ENCODE results near the gene DNM2.

Gene DNM2

DNA sequence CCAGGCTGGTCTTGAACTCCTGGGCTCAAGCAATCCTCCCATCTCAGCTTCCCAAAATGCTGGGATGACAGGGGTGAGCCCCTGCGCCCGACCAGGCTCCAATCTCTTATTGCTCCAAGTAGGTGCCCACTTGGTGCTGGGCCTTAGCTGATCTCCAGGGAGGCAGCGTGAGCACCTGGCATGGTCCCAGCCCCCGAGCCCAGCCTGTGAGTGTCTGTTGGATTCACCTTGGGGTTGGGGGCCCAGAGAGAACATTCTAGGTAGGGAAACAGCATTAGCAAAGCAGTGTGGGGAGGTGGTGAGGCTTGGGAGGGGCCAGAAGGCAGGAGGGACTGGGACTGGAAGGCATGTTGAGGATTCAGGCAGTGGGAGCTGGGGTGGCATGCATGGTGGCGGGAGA lies 45.5 kb downstream of the DNM2 start:
- TF ChIP-seq, protein P1, sequence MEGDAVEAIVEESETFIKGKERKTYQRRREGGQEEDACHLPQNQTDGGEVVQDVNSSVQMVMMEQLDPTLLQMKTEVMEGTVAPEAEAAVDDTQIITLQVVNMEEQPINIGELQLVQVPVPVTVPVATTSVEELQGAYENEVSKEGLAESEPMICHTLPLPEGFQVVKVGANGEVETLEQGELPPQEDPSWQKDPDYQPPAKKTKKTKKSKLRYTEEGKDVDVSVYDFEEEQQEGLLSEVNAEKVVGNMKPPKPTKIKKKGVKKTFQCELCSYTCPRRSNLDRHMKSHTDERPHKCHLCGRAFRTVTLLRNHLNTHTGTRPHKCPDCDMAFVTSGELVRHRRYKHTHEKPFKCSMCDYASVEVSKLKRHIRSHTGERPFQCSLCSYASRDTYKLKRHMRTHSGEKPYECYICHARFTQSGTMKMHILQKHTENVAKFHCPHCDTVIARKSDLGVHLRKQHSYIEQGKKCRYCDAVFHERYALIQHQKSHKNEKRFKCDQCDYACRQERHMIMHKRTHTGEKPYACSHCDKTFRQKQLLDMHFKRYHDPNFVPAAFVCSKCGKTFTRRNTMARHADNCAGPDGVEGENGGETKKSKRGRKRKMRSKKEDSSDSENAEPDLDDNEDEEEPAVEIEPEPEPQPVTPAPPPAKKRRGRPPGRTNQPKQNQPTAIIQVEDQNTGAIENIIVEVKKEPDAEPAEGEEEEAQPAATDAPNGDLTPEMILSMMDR (IDR thresholded peaks at IDR 0.05; ENCODE audit: low read depth, low read length, missing control alignments) = no peak
- in situ Hi-C loops (cut with HindIII; ENCODE audit: low sequenced_read_pairs) = no loop called here

DNA sequence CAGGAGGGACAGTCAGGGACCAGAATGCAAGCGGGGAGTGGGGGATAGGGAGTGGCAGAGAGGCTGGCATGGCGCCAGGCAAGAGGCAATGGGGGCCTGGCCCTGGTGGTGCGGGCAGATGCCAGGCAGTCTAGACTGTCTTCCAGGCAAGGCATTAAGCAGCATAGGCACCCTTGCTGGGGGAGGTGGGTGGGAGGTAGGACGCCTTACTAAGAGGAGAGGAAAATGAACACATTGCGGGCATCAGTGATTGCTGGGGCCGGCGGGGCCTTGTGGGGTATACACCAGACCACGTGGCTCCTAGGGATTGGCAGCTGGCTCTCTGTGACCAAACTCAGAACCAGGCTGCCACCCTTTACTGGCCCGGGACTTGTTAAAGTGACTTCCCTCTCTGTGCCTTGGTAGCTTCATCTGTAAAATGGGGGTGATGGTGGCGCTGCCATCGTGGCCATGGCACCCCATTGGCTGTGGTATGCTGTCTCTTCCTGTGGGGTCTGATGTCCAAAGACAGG lies 46.0 kb downstream of the DNM2 start:
- no peak overlapping the region for H3K4me3 ChIP-seq (ENCODE audit: low read depth, low read length)
- in situ Hi-C loops (cut with HindIII; ENCODE audit: low sequenced_read_pairs) = no loop called here
- no peak for DNase-seq (ENCODE audit: low read depth)
- TF ChIP-seq, protein P1 (IDR thresholded peaks at IDR 0.05; ENCODE audit: low read depth, low read length, missing control alignments) = no peak

More for the DNA sequence above, 45.5 kb downstream of the DNM2 start:
- no peak for DNase-seq (ENCODE audit: low read depth)
- H3K4me3 ChIP-seq (ENCODE audit: low read depth, low read length) = no peak overlapping the region

- TF ChIP-seq, protein P1 (IDR thresholded peaks at IDR 0.05; ENCODE audit: low read depth, low read length, missing control alignments) = no peak
- in situ Hi-C loops (cut with HindIII; ENCODE audit: low sequenced_read_pairs) = no loop called here
Measured at GRCh38 chr19:10764340-10764894, 46.5 kb downstream of the DNM2 start.

GRCh38 chr19:10766049-10766623 lies 48.3 kb downstream of the DNM2 start:
- in situ Hi-C loops (cut with HindIII; ENCODE audit: low sequenced_read_pairs) = no loop called here
- no peak overlapping the region for H3K4me3 ChIP-seq (ENCODE audit: low read depth, low read length)
- TF ChIP-seq, protein P1 (IDR thresholded peaks at IDR 0.05; ENCODE audit: low read depth, low read length, missing control alignments) = no peak
- DNase-seq (ENCODE audit: low read depth) = no peak

More at GRCh38 chr19:10764340-10764894, 46.5 kb downstream of the DNM2 start:
- no peak for DNase-seq (ENCODE audit: low read depth)
- H3K4me3 ChIP-seq (ENCODE audit: low read depth, low read length) = no peak overlapping the region

DNA sequence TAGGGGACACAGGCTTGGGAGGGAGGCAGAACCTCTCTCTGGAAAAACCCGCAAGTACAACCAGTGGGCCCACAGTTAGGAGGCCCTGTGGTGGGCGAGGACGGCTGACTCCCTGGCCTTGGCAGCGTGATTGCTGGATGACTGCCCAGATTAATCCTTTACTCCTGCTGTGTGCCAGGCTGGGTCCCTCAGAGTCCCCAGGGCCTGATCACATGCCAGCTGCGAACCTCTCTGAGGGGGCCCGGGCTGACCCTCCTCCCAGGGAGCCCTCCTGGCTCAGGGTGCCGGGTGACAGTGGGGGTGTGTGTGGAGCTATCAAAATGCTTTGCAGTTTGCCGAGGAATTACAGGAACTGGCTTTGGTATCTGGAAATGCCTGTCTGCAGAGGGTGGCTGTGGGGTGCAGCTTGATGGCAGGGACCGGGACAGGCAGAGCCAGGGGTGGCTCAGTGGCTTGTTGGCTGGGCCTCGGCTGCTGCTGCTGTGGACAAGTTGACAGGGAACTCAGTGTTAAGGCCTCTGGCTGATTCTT lies 48.9 kb downstream of the DNM2 start:
- TF ChIP-seq, protein P1 (IDR thresholded peaks at IDR 0.05; ENCODE audit: low read depth, low read length, missing control alignments) = no peak
- in situ Hi-C loops (cut with HindIII; ENCODE audit: low sequenced_read_pairs) = no loop called here
- no peak overlapping the region for H3K4me3 ChIP-seq (ENCODE audit: low read depth, low read length)
- DNase-seq (ENCODE audit: low read depth) = no peak

GRCh38 chr19:10767726-10768125 lies 49.8 kb downstream of the DNM2 start:
- TF ChIP-seq, protein P1 (IDR thresholded peaks at IDR 0.05; ENCODE audit: low read depth, low read length, missing control alignments) = no peak
- DNase-seq (ENCODE audit: low read depth) = no peak
- in situ Hi-C loops (cut with HindIII; ENCODE audit: low sequenced_read_pairs) = no loop called here
- no peak overlapping the region for H3K4me3 ChIP-seq (ENCODE audit: low read depth, low read length)

Measured in astrocyte of the cerebellum (primary cell).